Activated naive CD4-positive, alpha-beta T cell treated with anti-CD3 and anti-CD28 coated beads, Interleukin-2, amount 10 ng/mL, durations not matched to agents 7 days and 5 days (primary cell): ENCODE results near the gene GYS1.
"Not testable (repeated sequence)": the region's sequence is repeated elsewhere in the genome, so short reads cannot be mapped to it uniquely, and the experiment has no call there.

Source experiments
- CTCF ChIA-PET: fragments of 350-600 bp; sonication (Branson Sonifier 250); formaldehyde crosslinking; loops from one replicate; lab custom pipeline; 2021; ENCODE audit warnings: antibody characterized with exemption; lab: Charles Lee
- DNase-seq: peaks from one replicate; pipeline ENCODE4 v3.0.0-alpha.2; 2020
- H3K27ac Mint-ChIP-seq: one replicate; pipeline ENCODE4 v1.8.0; 2021; ENCODE audit warnings: mild to moderate bottlenecking, moderate library complexity, mixed read lengths
- H3K27me3 Mint-ChIP-seq: one replicate; pipeline ENCODE4 v1.8.0; 2021; ENCODE audit warnings: mild to moderate bottlenecking, mixed read lengths
- H3K36me3 Mint-ChIP-seq: one replicate; pipeline ENCODE4 v1.8.0; 2021; ENCODE audit warnings: mixed read lengths
- H3K4me1 Mint-ChIP-seq: one replicate; pipeline ENCODE4 v1.8.0; 2021; ENCODE audit warnings: mixed read lengths
- H3K4me3 Mint-ChIP-seq: one replicate; pipeline ENCODE4 v1.8.0; 2021; ENCODE audit warnings: mild to moderate bottlenecking, moderate library complexity, mixed read lengths
- H3K9me3 Mint-ChIP-seq: one replicate; pipeline ENCODE4 v1.8.0; 2021; ENCODE audit warnings: mixed read lengths

The GYS1 gene

GRCh38 chr19:48993175-48994034, at the start of gene GYS1, which contains the start of gene RUVBL2:
TSS of gene GYS1 (minus strand) at chr19:48993309. CDS start at chr19:48993112, 197 bp downstream.
TSS of gene RUVBL2 (plus strand) at chr19:48993887. CDS start at chr19:48993912, 25 bp downstream.
- Mint-ChIP-seq H3K9me3 (no peaks in the 10 kb centered on the region), H3K36me3 (peaks cover 12% of the 10 kb centered on the region), H3K4me3 (peak within 1 kb of the TSS; percentile 94), H3K27ac (peak within 1 kb of the TSS; percentile 97), H3K4me1 (peaks cover 49% of the 10 kb centered on the region), H3K27me3 (no peaks in the 10 kb centered on the region)
- peak; percentile 99 for DNase-seq
- CTCF ChIA-PET: interaction anchor here (0.5 to 2.0 kb wide), 24 partner anchors 9 to 206 kb away, joined by 3 to 14 read pairs (median 4); partner anchors contain the start of gene LIN7B

DNA sequence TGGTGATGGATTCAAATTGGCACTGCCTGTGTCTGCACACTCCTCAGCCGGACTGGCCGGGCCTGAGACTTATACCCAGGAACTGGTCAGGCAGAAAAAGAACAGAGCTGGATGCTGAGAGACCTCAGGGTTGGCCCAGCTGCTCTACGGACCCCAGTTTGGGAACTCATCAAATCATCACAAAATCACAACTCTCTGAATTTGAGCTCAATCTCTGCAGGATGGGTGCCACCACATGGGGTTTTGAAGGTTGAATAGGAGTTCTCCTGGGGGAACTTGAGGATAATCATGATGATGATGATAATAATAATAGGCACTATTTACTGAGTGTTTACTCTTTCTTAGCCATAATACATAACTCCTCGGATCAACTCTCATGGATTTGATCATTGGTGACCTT, 49.6 kb upstream of the GYS1 start:
- H3K9me3 Mint-ChIP-seq, H3K27ac Mint-ChIP-seq, DNase-seq, H3K4me1 Mint-ChIP-seq, CTCF ChIA-PET, H3K36me3 Mint-ChIP-seq, H3K27me3 Mint-ChIP-seq, H3K4me3 Mint-ChIP-seq: not testable (repeated sequence)

DNA sequence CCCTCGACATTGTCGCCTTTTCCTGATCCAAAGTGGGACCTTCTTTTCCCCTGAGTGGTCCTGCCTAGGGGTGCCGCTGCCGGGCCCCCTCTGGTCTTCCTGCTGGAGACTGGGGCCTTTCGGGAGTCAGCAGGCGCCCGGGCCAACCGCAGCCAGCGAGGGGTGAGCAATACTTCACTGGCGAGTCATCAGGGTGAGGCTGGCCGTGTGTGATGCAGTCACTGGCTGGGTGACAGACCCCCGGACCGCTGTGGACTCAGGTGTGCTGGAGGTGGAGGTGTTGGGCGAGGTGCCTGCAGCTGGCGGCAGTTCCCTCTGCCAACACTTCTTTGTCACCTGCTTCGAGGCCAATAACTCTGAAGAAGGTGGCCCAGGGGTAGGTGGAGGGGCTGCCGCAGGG, 49.1 kb upstream of the GYS1 start:
- no peaks in the 10 kb centered on the region for H3K36me3 Mint-ChIP-seq
- CTCF ChIA-PET: no interaction called here
- H3K9me3 Mint-ChIP-seq: no peaks in the 10 kb centered on the region
- no peak overlapping the region for H3K4me3 Mint-ChIP-seq
- DNase-seq: no peak
- no peak overlapping the region for H3K27ac Mint-ChIP-seq
- H3K4me1 Mint-ChIP-seq: no peaks in the 10 kb centered on the region
- peaks cover 4% of the 10 kb centered on the region for H3K27me3 Mint-ChIP-seq

DNA sequence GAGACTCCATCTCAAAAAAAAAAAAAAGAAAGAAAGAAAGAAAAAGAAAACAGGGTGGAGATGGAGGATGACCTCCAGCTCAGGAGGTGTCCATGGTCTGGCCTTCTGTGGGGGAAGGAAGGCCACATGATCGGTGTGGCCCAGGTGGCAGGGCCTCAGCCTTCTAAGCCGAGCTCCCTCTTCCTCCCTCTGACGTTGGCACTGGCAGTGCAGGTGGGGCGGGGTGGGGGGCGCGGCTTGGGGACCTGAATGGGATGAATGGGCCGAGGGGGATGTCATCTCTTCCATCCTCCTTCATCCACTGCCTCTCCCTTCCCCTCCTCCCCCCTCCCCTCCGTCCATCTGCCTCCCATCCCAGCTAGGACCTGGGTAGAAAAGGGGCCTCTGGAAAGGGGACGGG, 46.6 kb upstream of the GYS1 start:
- not testable (repeated sequence) for DNase-seq, H3K27me3 Mint-ChIP-seq, H3K4me3 Mint-ChIP-seq, H3K27ac Mint-ChIP-seq, H3K4me1 Mint-ChIP-seq, H3K9me3 Mint-ChIP-seq, H3K36me3 Mint-ChIP-seq
- CTCF ChIA-PET: interaction anchor here (0.7 kb wide), 1 partner anchor 24 kb away, joined by 3 read pairs; no protein-coding TSS in a partner anchor

DNA sequence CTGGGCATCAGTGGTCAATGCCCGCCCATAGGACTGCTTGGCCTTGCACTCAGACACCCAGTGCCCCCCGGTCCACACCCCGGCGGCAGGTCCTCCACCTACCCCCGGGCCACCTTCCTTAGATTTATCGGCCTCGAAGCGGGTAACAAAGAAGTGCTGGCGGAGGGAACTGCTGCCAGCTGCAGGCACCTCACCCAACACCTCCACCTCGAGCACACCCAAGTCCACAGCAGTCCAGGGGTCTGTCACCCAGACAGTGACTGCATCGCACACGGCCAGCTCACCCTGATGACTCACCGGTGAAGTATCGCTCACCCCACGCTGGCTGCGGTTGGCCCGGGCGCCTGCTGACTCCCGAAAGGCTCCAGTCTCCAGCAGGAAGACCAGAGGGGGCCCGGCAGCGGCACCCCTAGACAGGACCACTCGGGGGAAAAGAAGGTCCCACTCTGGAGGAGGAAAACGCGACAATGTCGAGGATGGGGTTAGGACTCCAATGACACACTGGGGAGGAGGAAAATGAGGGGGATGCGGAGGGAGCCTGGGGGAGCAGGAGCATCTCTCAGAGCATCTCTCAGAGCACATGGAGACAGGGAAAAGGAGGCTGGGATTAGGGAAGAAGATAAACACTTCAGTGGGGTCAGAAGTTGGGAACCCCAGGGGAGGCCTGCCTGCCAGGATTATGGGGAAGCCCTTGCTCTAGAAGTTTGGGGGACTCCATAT, 45.6 kb upstream of the GYS1 start:
- not testable (repeated sequence) for H3K36me3 Mint-ChIP-seq, DNase-seq, H3K9me3 Mint-ChIP-seq, H3K4me1 Mint-ChIP-seq, H3K27ac Mint-ChIP-seq, H3K27me3 Mint-ChIP-seq, H3K4me3 Mint-ChIP-seq
- CTCF ChIA-PET: interaction anchor here (0.7 to 1.0 kb wide), 2 partner anchors 25 to 36 kb away, joined by 3 read pairs; no protein-coding TSS in a partner anchor

DNA sequence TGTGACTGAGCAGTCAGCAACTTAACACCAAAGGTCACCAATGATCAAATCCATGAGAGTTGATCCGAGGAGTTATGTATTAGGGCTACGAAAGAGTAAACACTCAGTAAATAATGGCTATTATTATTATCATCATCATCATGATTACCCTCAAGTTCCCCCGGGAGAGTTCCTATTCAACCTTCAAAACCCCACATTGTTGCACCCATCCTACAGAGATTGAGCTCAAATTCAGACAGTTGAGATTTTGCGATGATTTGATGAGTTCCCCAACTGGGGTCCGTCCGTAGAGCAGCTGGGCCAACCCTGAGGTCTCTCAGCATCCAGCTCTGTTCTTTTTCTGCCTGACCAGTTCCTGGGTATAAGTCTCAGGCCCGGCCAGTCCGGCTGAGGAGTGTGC, 45.0 kb upstream of the GYS1 start:
- H3K9me3 Mint-ChIP-seq, H3K27me3 Mint-ChIP-seq, H3K36me3 Mint-ChIP-seq, H3K27ac Mint-ChIP-seq, DNase-seq, H3K4me1 Mint-ChIP-seq, H3K4me3 Mint-ChIP-seq: not testable (repeated sequence)
- CTCF ChIA-PET: interaction anchor here (0.7 to 1.0 kb wide), 2 partner anchors 36 to 187 kb away, joined by 3 read pairs; no protein-coding TSS in a partner anchor

DNA sequence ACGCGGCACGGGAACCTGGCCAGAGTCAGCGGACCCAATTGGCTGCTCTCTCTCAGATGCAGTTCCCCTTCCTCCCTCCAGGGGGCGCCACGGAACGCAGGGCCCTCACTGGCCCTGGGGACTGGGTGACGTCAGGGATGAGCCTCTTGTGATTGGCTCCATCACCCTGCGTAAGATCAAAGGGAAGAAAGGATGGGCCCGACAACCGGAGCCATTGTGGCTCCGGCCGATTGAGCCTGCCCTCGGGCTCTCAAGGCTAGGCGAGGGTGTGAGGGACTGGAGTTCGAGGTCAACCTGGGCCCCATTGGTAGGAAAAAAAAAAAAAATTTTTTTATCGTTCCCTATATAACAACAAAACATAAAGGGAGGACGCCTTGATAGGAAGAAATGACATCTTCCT, 43.7 kb upstream of the GYS1 start, which contains the start of gene CGB1:
Gene CGB1, minus strand, starts transcription at position 81 of the 400 bp plus-strand sequence. CDS start 184 bp downstream, outside the sequence.
- Mint-ChIP-seq H3K27ac (peak within 1 kb of the TSS; percentile 76), H3K27me3 (peaks cover 15% of the 10 kb centered on the region)
- H3K9me3 Mint-ChIP-seq, H3K36me3 Mint-ChIP-seq, H3K4me1 Mint-ChIP-seq, H3K4me3 Mint-ChIP-seq, CTCF ChIA-PET: not testable (repeated sequence)
- peak; percentile 65 for DNase-seq

GRCh38 chr19:49031642-49032301, 38.7 kb upstream of the GYS1 start, which contains the start of gene CGB2:
TSS of gene CGB2 (plus strand) at chr19:49031890. CDS start at chr19:49032096, 206 bp downstream.
- not testable (repeated sequence) for H3K4me3 Mint-ChIP-seq, H3K9me3 Mint-ChIP-seq, H3K4me1 Mint-ChIP-seq, H3K36me3 Mint-ChIP-seq, H3K27ac Mint-ChIP-seq
- CTCF ChIA-PET: interaction anchor here (0.7 to 1.8 kb wide), 2 partner anchors 20 to 244 kb away, joined by 3 to 5 read pairs; no protein-coding TSS in a partner anchor
- peak; percentile 70 for DNase-seq
- H3K27me3 Mint-ChIP-seq: peaks cover 19% of the 10 kb centered on the region

DNA sequence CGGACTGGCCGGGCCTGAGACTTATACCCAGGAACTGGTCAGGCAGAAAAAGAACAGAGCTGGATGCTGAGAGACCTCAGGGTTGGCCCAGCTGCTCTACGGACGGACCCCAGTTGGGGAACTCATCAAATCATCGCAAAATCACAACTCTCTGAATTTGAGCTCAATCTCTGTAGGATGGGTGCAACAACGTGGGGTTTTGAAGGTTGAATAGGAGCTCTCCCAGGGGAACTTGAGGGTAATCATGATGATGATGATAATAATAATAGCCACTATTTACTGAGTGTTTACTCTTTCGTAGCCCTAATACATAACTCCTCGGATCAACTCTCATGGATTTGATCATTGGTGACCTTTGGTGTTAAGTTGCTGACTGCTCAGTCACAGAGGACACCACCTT, 37.2 kb upstream of the GYS1 start:
- not testable (repeated sequence) for H3K4me1 Mint-ChIP-seq, H3K27ac Mint-ChIP-seq, H3K36me3 Mint-ChIP-seq, DNase-seq, H3K4me3 Mint-ChIP-seq, H3K9me3 Mint-ChIP-seq
- peaks cover 11% of the 10 kb centered on the region for H3K27me3 Mint-ChIP-seq
- CTCF ChIA-PET: interaction anchor here (1.8 kb wide), 1 partner anchor 242 kb away, joined by 5 read pairs; no protein-coding TSS in a partner anchor

DNA sequence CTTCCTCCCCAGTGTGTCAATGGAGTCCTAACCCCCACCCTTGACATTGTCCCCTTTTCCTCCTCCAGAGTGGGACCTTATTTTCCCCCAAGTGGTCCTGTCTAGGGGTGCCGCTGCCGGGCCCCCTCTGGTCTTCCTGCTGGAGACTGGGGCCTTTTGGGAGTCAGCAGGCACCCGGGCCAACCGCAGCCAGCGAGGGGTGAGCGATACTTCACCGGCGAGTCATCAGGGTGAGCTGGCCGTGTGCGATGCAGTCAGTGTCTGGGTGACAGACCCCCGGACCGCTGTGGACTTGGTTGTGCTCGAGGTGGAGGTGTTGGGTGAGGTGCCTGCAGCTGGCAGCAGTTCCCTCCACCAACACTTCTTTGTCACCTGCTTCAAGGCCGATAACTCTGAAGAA, 36.6 kb upstream of the GYS1 start:
- H3K4me3 Mint-ChIP-seq, H3K4me1 Mint-ChIP-seq, DNase-seq, H3K9me3 Mint-ChIP-seq, H3K36me3 Mint-ChIP-seq, H3K27ac Mint-ChIP-seq: not testable (repeated sequence)
- peaks cover 10% of the 10 kb centered on the region for H3K27me3 Mint-ChIP-seq
- CTCF ChIA-PET: interaction anchor here (1.8 kb wide), 1 partner anchor 242 kb away, joined by 5 read pairs; no protein-coding TSS in a partner anchor

DNA sequence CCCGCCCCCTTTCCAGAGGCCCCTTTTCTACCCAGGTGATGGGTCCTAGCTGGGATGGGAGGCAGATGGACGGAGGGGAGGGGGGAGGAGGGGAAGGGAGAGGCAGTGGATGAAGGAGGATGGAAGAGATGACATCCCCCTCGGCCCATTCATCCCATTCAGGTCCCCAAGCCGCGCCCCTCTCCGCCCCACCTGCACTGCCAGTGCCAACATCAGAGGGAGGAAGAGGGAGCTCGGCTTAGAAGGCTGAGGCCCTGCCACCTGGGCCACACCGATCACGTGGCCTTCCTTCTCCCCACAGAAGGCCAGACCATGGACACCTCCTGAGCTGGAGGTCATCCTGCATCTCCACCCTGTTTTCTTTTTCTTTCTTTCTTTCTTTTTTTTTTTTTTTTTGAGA, 35.6 kb upstream of the GYS1 start:
- CTCF ChIA-PET, DNase-seq, H3K27ac Mint-ChIP-seq, H3K4me3 Mint-ChIP-seq, H3K9me3 Mint-ChIP-seq, H3K36me3 Mint-ChIP-seq, H3K4me1 Mint-ChIP-seq: not testable (repeated sequence)
- peaks cover 10% of the 10 kb centered on the region for H3K27me3 Mint-ChIP-seq

GRCh38 chr19:49025599-49025998, 32.5 kb upstream of the GYS1 start:
- H3K4me1 Mint-ChIP-seq, H3K9me3 Mint-ChIP-seq, H3K27ac Mint-ChIP-seq, H3K4me3 Mint-ChIP-seq, DNase-seq, CTCF ChIA-PET, H3K36me3 Mint-ChIP-seq: not testable (repeated sequence)
- peaks cover 10% of the 10 kb centered on the region for H3K27me3 Mint-ChIP-seq

GRCh38 chr19:49025088-49025487, 32.0 kb upstream of the GYS1 start:
- H3K9me3 Mint-ChIP-seq, H3K4me3 Mint-ChIP-seq, H3K4me1 Mint-ChIP-seq, DNase-seq, H3K27ac Mint-ChIP-seq, H3K36me3 Mint-ChIP-seq, CTCF ChIA-PET: not testable (repeated sequence)
- peaks cover 15% of the 10 kb centered on the region for H3K27me3 Mint-ChIP-seq

DNA sequence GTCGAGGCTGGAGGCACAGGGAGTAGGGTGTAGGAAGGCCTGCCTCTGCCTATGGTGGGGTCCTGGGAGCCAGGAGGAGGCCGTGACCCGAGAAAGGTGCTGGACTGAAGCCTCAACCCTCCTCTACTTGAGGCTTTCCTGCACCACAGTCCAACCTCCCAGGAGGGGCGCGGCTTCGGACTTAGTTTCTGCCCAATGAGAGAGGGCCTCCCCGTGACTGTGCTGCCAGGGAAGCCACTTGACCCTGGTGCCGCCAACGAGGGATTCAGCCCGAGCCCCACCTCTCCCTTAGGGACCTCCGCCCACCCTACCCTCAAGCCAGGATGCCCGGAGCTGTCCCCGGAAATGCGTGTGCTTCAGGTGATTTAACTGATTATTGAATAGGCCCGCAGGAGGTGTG, 31.1 kb upstream of the GYS1 start, which contains the start of gene CGB3:
Gene CGB3, minus strand, starts transcription at position 101 of the 400 bp plus-strand sequence. CDS start 362 bp downstream, outside the sequence.
- H3K4me3 Mint-ChIP-seq, H3K36me3 Mint-ChIP-seq, H3K27ac Mint-ChIP-seq, H3K9me3 Mint-ChIP-seq, DNase-seq, CTCF ChIA-PET: not testable (repeated sequence)
- Mint-ChIP-seq H3K4me1 (peaks cover 14% of the 10 kb centered on the region), H3K27me3 (peaks cover 24% of the 10 kb centered on the region)
